GM06990 (cell line): Measurements from ENCODE around the gene IL15.

Experiments used
- DNase-seq: peaks from one replicate; pipeline ENCODE4 v3.0.0-alpha.2; 2011; ENCODE audit not compliant: insufficient read length; ENCODE audit errors: extremely low read depth
- H3K27me3 ChIP-seq: replicated peaks from 2 replicates; pipeline ENCODE4 v1.6.0; 2011; ENCODE audit warnings: low read length; ENCODE audit not compliant: control insufficient read depth, insufficient read depth
- H3K36me3 ChIP-seq: 2 replicates; pipeline ENCODE4 v1.5.1; 2011; ENCODE audit warnings: low read length; ENCODE audit not compliant: control insufficient read depth, insufficient read depth
- H3K4me3 ChIP-seq: replicated peaks from 2 replicates; pipeline ENCODE4 v1.5.1; 2011; ENCODE audit warnings: low read depth, mild to moderate bottlenecking, control low read depth, low read length
- CTCF ChIP-seq: IDR thresholded peaks from 2 replicates; pipeline ENCODE4 v1.5.1; 2011; ENCODE audit warnings: low read length, control low read depth, mild to moderate bottlenecking, inconsistent platforms; ENCODE audit not compliant: insufficient read depth, poor library complexity, severe bottlenecking

IL15 gene

GRCh38 chr4:141652161-141652778 lies 15.9 kb downstream of the IL15 start:
- no peak for DNase-seq
- H3K36me3 ChIP-seq = no peaks in the 10 kb centered on the region; the same call in 1 of the 2 replicates
- no peak for TF ChIP-seq CTCF
- no peak overlapping the region for H3K4me3 ChIP-seq
- H3K27me3 ChIP-seq = no peaks in the 10 kb centered on the region

DNA sequence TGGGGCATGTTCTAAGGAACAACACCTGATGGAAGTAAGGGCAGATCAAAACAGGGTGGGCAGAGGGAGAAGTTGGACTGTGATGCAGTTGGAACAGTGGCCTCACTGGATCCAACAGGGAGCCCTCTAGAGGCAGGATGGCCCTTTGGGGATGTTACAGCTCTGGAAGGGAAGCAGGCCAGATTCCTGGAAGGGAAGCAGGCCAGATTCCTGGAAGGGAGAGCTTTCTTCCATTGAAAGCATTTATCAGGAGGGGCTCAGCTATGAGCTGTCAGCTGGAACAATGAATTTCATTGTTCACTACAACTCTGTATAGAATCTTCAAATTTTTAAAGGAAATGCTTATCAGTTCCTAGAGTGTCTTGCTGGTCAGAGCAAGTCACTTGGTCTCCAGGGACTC lies 17.7 kb downstream of the IL15 start:
- H3K4me3 ChIP-seq = no peak overlapping the region
- H3K27me3 ChIP-seq = no peaks in the 10 kb centered on the region
- H3K36me3 ChIP-seq = no peaks in the 10 kb centered on the region; the same call in 1 of the 2 replicates
- DNase-seq = no peak
- peak; percentile 48 for TF ChIP-seq CTCF

DNA sequence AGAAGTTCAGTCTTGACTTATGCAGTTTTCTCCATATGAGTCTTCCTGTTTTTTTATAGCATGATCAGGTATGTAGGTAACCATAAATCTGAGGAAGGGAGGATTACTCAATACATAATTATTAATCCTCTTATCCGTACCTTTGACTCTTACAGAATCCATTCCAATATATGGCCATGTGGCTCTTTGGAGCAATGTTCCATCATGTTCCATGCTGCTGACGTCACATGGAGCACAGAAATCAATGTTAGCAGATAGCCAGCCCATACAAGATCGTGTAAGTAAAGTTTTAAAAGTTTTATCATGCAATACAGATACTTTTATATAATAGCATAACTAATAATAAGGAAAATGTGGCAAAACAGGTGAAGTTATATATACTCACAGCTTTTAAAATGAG lies 19.6 kb downstream of the IL15 start:
- DNase-seq = no peak
- H3K4me3 ChIP-seq = no peak overlapping the region
- TF ChIP-seq CTCF = no peak
- no peaks in the 10 kb centered on the region for H3K27me3 ChIP-seq
- no peaks in the 10 kb centered on the region; the same call in 1 of the 2 replicates for H3K36me3 ChIP-seq

DNA sequence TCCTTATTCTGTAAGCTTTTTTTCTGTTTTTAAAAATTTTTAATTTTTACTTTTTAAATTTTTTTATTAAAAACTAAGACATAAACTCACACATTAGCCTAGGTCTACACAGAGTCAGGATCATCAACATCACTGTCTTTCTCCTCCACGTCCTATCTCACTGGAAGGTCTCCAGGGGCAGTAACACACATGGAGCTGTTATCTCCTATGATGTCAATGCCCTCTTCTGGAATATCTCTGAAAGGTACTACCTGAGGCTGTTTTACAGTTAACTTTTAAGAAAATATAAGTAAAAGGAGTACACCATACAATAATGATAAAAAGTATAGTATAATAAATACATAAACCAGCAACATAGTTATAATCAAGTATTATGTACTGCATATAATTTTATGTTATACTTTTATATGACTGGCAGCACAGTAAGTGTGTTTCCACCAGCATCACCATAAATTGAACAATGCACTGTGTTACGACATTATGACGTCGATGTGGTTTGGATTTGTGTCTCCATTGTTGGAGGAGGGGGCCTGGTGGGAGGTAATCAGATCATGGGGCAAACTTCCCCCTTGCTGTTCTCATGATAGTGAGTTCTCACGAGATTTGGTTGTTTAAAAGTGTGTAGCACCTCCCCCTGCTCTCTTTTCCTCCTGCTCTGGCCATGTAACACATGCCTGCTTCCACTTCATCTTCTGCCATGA lies 21.3 kb downstream of the IL15 start:
- Histone ChIP-seq H3K4me3 (no peak overlapping the region), H3K27me3 (no peaks in the 10 kb centered on the region), H3K36me3 (no peaks in the 10 kb centered on the region; the same call in 1 of the 2 replicates)
- no peak for DNase-seq
- no peak for TF ChIP-seq CTCF

GRCh38 chr4:141658309-141658708 lies 21.9 kb downstream of the IL15 start:
- H3K27me3 ChIP-seq = no peaks in the 10 kb centered on the region
- no peak for DNase-seq
- no peaks in the 10 kb centered on the region; the same call in 1 of the 2 replicates for H3K36me3 ChIP-seq
- no peak for TF ChIP-seq CTCF
- H3K4me3 ChIP-seq = no peak overlapping the region
